Breast epithelium (tissue), 4 donors: ENCODE data around the gene PLIN1. TPM values are rescaled to one million over a fixed set of nuclear protein-coding genes. Genes with fewer than 3 reads are reported as not detected.
A peak's percentile ranks its signal among the peaks of the same experiment; 100 is the strongest.
"Not testable (repeated sequence)": the region's sequence is repeated elsewhere in the genome, so short reads cannot be mapped to it uniquely, and the experiment has no call there.

ENCODE experiments used
- DNase-seq, 2 donors: peaks; one replicate each; pipeline ENCODE4 v3.0.0-alpha.2; 2019; ENCODE audit warnings: low spot score in 2 of 2
- H3K27ac ChIP-seq, 2 donors: fragments of 200-600 bp; sonication (generic) in 1 of 2; one replicate each; pipeline ENCODE4 v1.5.1; 2016 to 2019; ENCODE audit warnings: mild to moderate bottlenecking in 1 of 2
- H3K27me3 ChIP-seq, 2 donors: fragments of 200-600 bp; sonication (generic) in 1 of 2; one replicate each; pipeline versions ENCODE4 v1.5.1 to v1.6.0; 2017 to 2019; ENCODE audit warnings: control low read depth in 1 of 2, mild to moderate bottlenecking in 1 of 2
- H3K36me3 ChIP-seq: fragments of 200-600 bp; one replicate; pipeline ENCODE4 v1.5.1; 2019
- H3K4me1 ChIP-seq, 2 donors: fragments of 200-600 bp; sonication (generic); one replicate each; pipeline ENCODE4 v1.5.1; 2016 to 2019; ENCODE audit warnings: control low read depth in 1 of 2
- H3K4me3 ChIP-seq, 3 donors: fragments of 200-600 bp; sonication (generic); 1 replicate in 2 of 3; 2 replicates in 1 of 3; pipeline ENCODE4 v1.5.1; 2016 to 2019; ENCODE audit warnings: mild to moderate bottlenecking in 3 of 3, moderate library complexity in 2 of 3
- H3K9me3 ChIP-seq, 2 donors: fragments of 200-600 bp; sonication (generic) in 1 of 2; one replicate each; pipeline ENCODE4 v1.5.1; 2016 to 2019; ENCODE audit warnings: control low read depth in 1 of 2
- POLR2A ChIP-seq: fragments of 450-650 bp; IDR thresholded peaks from one replicate; pipeline ENCODE4 v1.6.1; 2016; ENCODE audit warnings: antibody characterized with exemption, mild to moderate bottlenecking, moderate library complexity
- POLR2AphosphoS5 ChIP-seq, 3 donors: sonication (generic); formaldehyde crosslinking; IDR thresholded peaks; one replicate each; pipeline ENCODE4 v1.6.1; 2017; ENCODE audit warnings: antibody characterized with exemption in 3 of 3
- intact Hi-C: fragments of 100-400 bp; cut with DNase I; formaldehyde crosslinking; loops from one replicate; pipeline ENCODE4 v1.15.1; 2023; ENCODE audit warnings: low total_unique reads
- total RNA-seq, 3 donors: library from RNA; depleted of rRNA; stranded (reverse); fragments of >200 nt; gene quantifications; one replicate each; pipeline ENCODE4 v1.1.0, GENCODE V29; 2016
- TF ChIP-seq, protein P1 (sequence below), 3 donors: fragments of 450-650 bp; IDR thresholded peaks; one replicate each; pipeline ENCODE4 v1.5.1; 2016 to 2017; ENCODE audit warnings: antibody characterized with exemption in 3 of 3, mild to moderate bottlenecking in 3 of 3, moderate library complexity in 3 of 3

The PLIN1 gene
- total RNA-seq, 3 donors from 2014 or later: 114 to 2,292 (median 132) TPM

DNA sequence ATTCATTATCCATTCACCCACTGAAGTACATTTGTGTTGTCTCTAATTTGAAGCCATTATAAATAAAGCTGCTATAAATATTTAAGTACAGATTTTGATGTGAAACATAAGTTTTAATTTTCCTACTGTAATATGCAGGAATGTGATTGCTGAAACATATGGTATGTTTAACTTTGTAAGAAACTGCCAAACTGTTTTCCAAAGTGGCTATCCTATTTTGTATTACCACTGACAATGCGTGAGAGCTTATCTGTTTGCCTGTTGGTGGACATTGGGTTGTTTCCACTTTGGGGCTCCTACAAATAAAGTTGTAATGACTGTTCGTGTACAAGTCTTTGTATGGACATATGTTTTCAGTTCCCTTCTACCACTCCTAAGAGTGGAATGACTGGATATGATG lies 13.9 kb upstream of the PLIN1 start:
- intact Hi-C loops: no loop called here
- no peak for TF ChIP-seq POLR2A
- TF ChIP-seq, protein P1, sequence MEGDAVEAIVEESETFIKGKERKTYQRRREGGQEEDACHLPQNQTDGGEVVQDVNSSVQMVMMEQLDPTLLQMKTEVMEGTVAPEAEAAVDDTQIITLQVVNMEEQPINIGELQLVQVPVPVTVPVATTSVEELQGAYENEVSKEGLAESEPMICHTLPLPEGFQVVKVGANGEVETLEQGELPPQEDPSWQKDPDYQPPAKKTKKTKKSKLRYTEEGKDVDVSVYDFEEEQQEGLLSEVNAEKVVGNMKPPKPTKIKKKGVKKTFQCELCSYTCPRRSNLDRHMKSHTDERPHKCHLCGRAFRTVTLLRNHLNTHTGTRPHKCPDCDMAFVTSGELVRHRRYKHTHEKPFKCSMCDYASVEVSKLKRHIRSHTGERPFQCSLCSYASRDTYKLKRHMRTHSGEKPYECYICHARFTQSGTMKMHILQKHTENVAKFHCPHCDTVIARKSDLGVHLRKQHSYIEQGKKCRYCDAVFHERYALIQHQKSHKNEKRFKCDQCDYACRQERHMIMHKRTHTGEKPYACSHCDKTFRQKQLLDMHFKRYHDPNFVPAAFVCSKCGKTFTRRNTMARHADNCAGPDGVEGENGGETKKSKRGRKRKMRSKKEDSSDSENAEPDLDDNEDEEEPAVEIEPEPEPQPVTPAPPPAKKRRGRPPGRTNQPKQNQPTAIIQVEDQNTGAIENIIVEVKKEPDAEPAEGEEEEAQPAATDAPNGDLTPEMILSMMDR (IDR thresholded peaks at IDR 0.05): no peak
- no peak overlapping the region for H3K4me3 ChIP-seq
- H3K27ac ChIP-seq: no peak overlapping the region
- H3K9me3 ChIP-seq: no peaks in the 10 kb centered on the region
- H3K36me3 ChIP-seq: no peaks in the 10 kb centered on the region
- peaks cover 0 to 8% of the 10 kb centered on the region in 2 donors for H3K4me1 ChIP-seq
- no peaks in the 10 kb centered on the region for H3K27me3 ChIP-seq
- DNase-seq: no peak

DNA sequence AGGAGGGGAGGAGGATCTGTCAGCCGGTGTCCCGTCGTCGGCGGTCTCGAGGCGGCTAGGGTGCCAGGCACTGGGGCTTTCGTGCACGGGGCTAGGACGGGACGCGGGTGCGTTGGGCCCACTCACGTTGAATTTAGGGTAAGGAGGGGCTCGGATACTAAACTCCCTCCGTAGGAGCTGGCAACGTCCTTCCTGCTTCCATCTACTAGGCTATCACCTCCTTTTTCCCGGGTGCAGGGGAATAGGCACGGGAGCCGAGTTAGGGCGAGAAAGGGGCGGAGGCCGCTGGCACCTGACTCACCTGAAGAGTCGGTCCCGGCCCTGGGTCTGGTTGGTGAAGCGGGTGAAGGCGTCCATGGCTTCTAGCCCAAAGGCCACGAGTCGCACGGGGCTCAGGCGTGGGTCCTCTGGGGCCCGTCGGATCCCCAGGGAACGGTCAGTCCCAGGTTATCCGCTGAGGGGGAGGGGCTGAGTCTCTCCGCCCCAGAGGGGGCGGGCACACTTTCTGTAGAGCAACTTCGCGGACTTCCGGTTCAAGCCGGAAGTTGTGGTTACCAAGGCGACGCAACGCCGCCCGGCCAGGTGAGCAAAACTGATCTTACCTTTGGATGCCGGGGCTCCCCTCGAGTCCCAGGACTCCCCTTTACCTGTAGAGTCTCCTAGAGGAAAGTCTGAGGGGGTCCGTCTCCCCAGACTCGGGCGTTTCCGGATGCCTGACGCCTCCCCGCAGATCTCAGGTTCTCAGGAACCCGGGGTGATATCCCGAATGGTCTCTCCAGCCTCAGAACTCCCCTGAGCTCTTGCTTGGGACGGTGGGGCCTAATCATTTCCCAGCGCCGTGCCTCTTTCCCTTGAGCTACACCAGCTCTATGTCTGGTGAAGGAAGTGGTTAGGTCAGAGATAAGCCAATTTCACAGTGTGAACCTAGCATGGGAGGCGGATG lies 11.4 kb upstream of the PLIN1 start, which contains the start of the genes PEX11A and WDR93:
PEX11A (minus strand) TSS at position 479 of the 943 bp plus-strand sequence; CDS start at position 357, 122 bp downstream.
WDR93 (plus strand) TSS at position 536 of the 943 bp plus-strand sequence. CDS start 10,936 bp downstream, outside the sequence.
- DNase-seq: peak; percentile 74 to 81
- TF ChIP-seq, protein P1 (IDR thresholded peaks at IDR 0.05): no peak
- peak; percentile 29 to 87 (median 61) for TF ChIP-seq POLR2AphosphoS5 (IDR thresholded peaks at IDR 0.05)
- peak; percentile 50 for TF ChIP-seq POLR2A
- peaks cover 0 to 8% of the 10 kb centered on the region in 2 donors for H3K4me1 ChIP-seq
- H3K36me3 ChIP-seq: no peaks in the 10 kb centered on the region
- intact Hi-C loops: no loop called here
- no peaks in the 10 kb centered on the region for H3K9me3 ChIP-seq
- peak within 1 kb of the TSS; percentile 69 to 95 (median 89) for H3K4me3 ChIP-seq
- H3K27me3 ChIP-seq: no peaks in the 10 kb centered on the region
- H3K27ac ChIP-seq: peak within 1 kb of the TSS; percentile 86 to 88

DNA sequence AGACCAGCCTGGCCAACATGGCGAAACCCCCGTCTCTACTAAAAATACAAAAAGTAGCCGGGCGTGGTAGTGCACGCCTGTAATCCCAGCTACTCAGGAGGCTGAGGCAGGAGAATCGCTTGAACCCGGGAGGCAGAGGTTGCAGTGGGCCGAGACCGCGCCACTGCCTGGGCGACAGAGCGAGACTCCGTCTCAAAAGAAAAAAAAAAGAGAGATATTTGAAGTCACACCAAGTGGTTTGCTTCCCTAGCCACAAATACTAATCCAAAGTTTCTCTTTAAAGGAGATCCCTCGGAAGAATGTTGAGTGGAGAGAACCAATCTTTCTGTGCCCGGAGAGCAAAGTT lies 10.7 kb upstream of the PLIN1 start:
- H3K36me3 ChIP-seq, H3K4me1 ChIP-seq, intact Hi-C loops, H3K9me3 ChIP-seq, H3K27me3 ChIP-seq, DNase-seq: not testable (repeated sequence)
- H3K4me3 ChIP-seq: peak overlapping the region; percentile 69 to 95 (median 89)
- peak overlapping the region; percentile 86 to 88 for H3K27ac ChIP-seq

DNA sequence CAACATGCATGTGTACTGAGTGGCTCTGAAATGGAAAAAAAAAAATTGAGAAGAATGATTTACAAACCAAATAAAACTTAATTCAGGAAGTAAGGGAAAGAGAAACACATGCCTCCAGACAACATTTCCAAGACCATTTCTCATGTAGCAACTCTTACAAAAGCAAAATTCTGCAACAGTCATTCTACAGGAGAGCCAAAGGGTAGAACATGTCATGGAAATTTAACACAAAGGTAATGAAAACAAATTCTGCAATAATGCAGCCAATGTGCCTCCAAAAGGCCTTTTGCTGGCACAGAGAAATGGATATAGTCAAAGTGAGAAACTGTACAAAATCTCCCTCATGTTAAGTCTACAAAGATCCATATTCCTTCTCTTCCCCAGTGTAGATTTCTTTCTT lies 7.4 kb upstream of the PLIN1 start:
- DNase-seq: no peak
- H3K9me3 ChIP-seq: no peaks in the 10 kb centered on the region
- no peaks in the 10 kb centered on the region for H3K36me3 ChIP-seq
- H3K4me1 ChIP-seq: peaks cover 0 to 8% of the 10 kb centered on the region in 2 donors
- no peaks in the 10 kb centered on the region for H3K27me3 ChIP-seq
- H3K4me3 ChIP-seq: no peak overlapping the region
- H3K27ac ChIP-seq: no peak overlapping the region
- TF ChIP-seq POLR2AphosphoS5 (IDR thresholded peaks at IDR 0.05) (no peak), POLR2A (no peak)
- TF ChIP-seq, protein P1 (IDR thresholded peaks at IDR 0.05): no peak
- intact Hi-C loops: no loop called here

DNA sequence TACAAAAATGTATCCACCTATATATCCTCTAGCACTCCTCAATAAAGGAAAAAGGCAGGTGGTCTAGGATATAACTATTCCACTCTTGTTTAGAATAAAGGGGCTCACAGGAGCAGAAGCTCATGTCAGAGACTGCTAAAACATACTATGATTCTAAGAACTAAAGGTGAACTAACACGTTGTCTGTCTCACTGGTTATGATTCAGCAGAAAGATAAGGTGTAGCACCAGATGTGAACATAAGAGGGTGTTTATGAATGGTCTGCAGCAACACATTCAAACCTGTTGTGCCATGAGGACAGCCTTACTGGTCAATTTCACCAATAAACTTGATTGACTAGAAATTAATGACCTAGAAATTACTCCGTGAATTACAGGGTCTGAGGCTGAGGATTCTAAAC lies 6.8 kb upstream of the PLIN1 start:
- intact Hi-C loops: no loop called here
- H3K4me3 ChIP-seq: no peak overlapping the region

More for the DNA sequence above, 6.8 kb upstream of the PLIN1 start:
- Histone ChIP-seq H3K9me3 (no peaks in the 10 kb centered on the region), H3K4me1 (peaks cover 0 to 11% of the 10 kb centered on the region in 2 donors), H3K27ac (no peak overlapping the region), H3K36me3 (no peaks in the 10 kb centered on the region), H3K27me3 (no peaks in the 10 kb centered on the region)
- TF ChIP-seq POLR2AphosphoS5 (IDR thresholded peaks at IDR 0.05): no peak
- TF ChIP-seq POLR2A: no peak
- TF ChIP-seq, protein P1 (IDR thresholded peaks at IDR 0.05): no peak
- no peak for DNase-seq
